ENCODE results near the gene ADARB2. TPM values are rescaled to one million over a fixed set of nuclear protein-coding genes. Genes with fewer than 3 reads are reported as not detected.
"Not testable (repeated sequence)": the region's sequence is repeated elsewhere in the genome, so short reads cannot be mapped to it uniquely, and the experiment has no call there.

ADARB2 gene
- total and polyA plus RNA-seq, 10 of the 15 experiments (the other 5 are each of a cell fraction or from before 2014, with no cell fraction given): 0.02 to 4.1 (median 0.76) TPM

DNA sequence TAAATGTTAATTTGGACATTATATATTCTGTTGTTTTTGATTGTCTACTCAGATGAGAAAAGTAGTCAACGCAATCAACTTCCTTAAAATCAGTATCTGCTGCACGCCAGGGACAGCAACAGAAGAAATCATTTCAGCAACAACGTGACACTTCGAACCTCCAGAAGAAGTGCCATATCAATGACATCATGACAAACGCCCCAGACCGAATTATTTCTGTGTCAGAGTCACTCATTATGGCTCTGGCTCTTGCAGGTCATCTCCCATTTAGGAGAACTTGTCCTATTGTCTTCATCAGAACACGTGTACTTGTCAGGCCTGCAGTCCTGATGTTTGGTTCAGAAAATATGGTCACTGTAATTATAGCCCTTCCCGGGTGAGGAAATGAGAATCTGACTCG lies 276.3 kb downstream of the ADARB2 start:
- in situ Hi-C loops (cut with MboI) (no loop called here), intact Hi-C loops (cut with micrococcal nuclease; ENCODE audit: unreplicated experiment) (no loop called here)
- ATAC-seq (no peak), DNase-seq (ENCODE audit: low read depth, low spot score) (no peak), FAIRE-seq (no peak)
- ChIA-PET RAD21 (ENCODE audit: unreplicated experiment) (no interaction called here), CTCF (no interaction called here), POLR2A (no interaction called here), SMC1A (ENCODE audit: uncharacterized antibody, unreplicated experiment) (no interaction called here)
- H3K27ac ChIP-seq (ENCODE audit: control insufficient read depth, insufficient read depth): no peak overlapping the region
- H3K9ac ChIP-seq (ENCODE audit: control insufficient read depth, insufficient read depth, low read length): no peak overlapping the region
- BruUV-seq (replicated peaks): no TSS peak
- H3K4me1 ChIP-seq (ENCODE audit: control insufficient read depth, insufficient read depth, low read length): no peaks in the 10 kb centered on the region
- no peaks in the 10 kb centered on the region for H4K20me1 ChIP-seq (ENCODE audit: control insufficient read depth, insufficient read depth)
- 13% methylated on average over 9 of the region's 9 CpGs for WGBS (ENCODE audit: insufficient coverage, insufficient replicate concordance, low lambda C conversion rate, missing lambda C conversion rate)
- no peak overlapping the region for H3K4me2 ChIP-seq (ENCODE audit: control insufficient read depth, insufficient read depth)
- no peak overlapping the region for H2AFZ ChIP-seq (ENCODE audit: control insufficient read depth, low read depth, low read length)
- H3K36me3 ChIP-seq (ENCODE audit: control insufficient read depth in 2 of 2, insufficient read depth in 2 of 2, low read length in 1 of 2): no peaks in the 10 kb centered on the region
- no peaks in the 10 kb centered on the region for H3K27me3 ChIP-seq (replicated peaks in 1 of 2; ENCODE audit: control insufficient read depth in 2 of 2, insufficient read depth in 2 of 2, low read length in 1 of 2)
- no peaks in the 10 kb centered on the region for H3K79me2 ChIP-seq (ENCODE audit: control insufficient read depth, insufficient read depth, low read length)
- no peak overlapping the region for H3K4me3 ChIP-seq
- H3K9me3 ChIP-seq (replicated peaks; ENCODE audit: control insufficient read depth, insufficient read depth, low read length): no peaks in the 10 kb centered on the region
- TF ChIP-seq, protein P1, sequence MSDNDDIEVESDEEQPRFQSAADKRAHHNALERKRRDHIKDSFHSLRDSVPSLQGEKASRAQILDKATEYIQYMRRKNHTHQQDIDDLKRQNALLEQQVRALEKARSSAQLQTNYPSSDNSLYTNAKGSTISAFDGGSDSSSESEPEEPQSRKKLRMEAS (IDR thresholded peaks at IDR 0.05; ENCODE audit: low read depth, low read length): no peak
- no peak for TF ChIP-seq CEBPB (IDR thresholded peaks at IDR 0.05; ENCODE audit: borderline replicate concordance in 1 of 2, low read depth in 2 of 2, low read length in 2 of 2)
- no peak for TF ChIP-seq EZH2 (IDR thresholded peaks at IDR 0.05; ENCODE audit: borderline replicate concordance, control insufficient read depth, low read depth, low read length)
- TF ChIP-seq SUPT20H (IDR thresholded peaks at IDR 0.05; ENCODE audit: borderline replicate concordance, control insufficient read depth, low read depth, low read length): no peak
- TF ChIP-seq ZNF384 (IDR thresholded peaks at IDR 0.05; ENCODE audit: borderline replicate concordance, low read depth, low read length): no peak
- no peak for TF ChIP-seq ESRRA (IDR thresholded peaks at IDR 0.05; ENCODE audit: low read length)
- TF ChIP-seq ATF7 (IDR thresholded peaks at IDR 0.05; ENCODE audit: low read depth): peak; percentile 69
- TF ChIP-seq SRF (IDR thresholded peaks at IDR 0.05; ENCODE audit: low read depth in 2 of 2, low read length in 2 of 2): no peak
- no peak for TF ChIP-seq PKNOX1 (IDR thresholded peaks at IDR 0.05)
- TF ChIP-seq MYC (IDR thresholded peaks at IDR 0.05; ENCODE audit: insufficient read depth, insufficient read length, insufficient replicate concordance, low read length, severe bottlenecking): no peak
- TF ChIP-seq IKZF2 (IDR thresholded peaks at IDR 0.05): no peak
- TF ChIP-seq, protein P2, sequence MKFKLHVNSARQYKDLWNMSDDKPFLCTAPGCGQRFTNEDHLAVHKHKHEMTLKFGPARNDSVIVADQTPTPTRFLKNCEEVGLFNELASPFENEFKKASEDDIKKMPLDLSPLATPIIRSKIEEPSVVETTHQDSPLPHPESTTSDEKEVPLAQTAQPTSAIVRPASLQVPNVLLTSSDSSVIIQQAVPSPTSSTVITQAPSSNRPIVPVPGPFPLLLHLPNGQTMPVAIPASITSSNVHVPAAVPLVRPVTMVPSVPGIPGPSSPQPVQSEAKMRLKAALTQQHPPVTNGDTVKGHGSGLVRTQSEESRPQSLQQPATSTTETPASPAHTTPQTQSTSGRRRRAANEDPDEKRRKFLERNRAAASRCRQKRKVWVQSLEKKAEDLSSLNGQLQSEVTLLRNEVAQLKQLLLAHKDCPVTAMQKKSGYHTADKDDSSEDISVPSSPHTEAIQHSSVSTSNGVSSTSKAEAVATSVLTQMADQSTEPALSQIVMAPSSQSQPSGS (IDR thresholded peaks at IDR 0.05; ENCODE audit: low read length): 0 out of 2 replicates have a peak, but pooled peaks have one; percentile 22
- no peak for TF ChIP-seq TCF7 (IDR thresholded peaks at IDR 0.05; ENCODE audit: borderline replicate concordance)

DNA sequence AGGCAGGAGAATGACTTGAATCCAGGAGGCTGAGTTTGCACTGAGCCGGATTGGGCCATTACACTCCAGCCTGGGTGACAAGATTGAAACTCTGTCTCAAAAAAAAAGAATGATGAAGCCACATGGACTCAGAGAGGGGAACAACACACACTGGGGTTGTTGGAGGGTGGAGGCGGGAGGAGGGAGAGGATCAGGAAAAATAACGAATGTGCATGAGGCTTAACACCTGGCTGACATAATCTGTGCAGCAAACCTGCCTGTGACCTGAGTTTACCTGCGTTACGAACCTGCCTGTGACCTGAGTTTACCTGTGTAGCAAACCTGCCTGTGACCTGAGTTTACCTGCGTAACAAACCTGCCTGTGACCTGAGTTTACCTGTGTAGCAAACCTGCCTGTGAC lies 277.7 kb downstream of the ADARB2 start:
- H3K4me3 ChIP-seq; H3K9ac ChIP-seq (ENCODE audit: control insufficient read depth, insufficient read depth, low read length); H3K79me2 ChIP-seq (ENCODE audit: control insufficient read depth, insufficient read depth, low read length); in situ Hi-C loops (cut with MboI); CTCF ChIA-PET; BruUV-seq (replicated peaks); FAIRE-seq; DNase-seq (ENCODE audit: low read depth, low spot score); RAD21 ChIA-PET (ENCODE audit: unreplicated experiment); ATAC-seq; H4K20me1 ChIP-seq (ENCODE audit: control insufficient read depth, insufficient read depth); intact Hi-C loops (cut with micrococcal nuclease; ENCODE audit: unreplicated experiment); H3K9me3 ChIP-seq (replicated peaks; ENCODE audit: control insufficient read depth, insufficient read depth, low read length); POLR2A ChIA-PET; H3K27ac ChIP-seq (ENCODE audit: control insufficient read depth, insufficient read depth); H3K27me3 ChIP-seq (replicated peaks in 1 of 2; ENCODE audit: control insufficient read depth in 2 of 2, insufficient read depth in 2 of 2, low read length in 1 of 2); H3K36me3 ChIP-seq (ENCODE audit: control insufficient read depth in 2 of 2, insufficient read depth in 2 of 2, low read length in 1 of 2); H3K4me1 ChIP-seq (ENCODE audit: control insufficient read depth, insufficient read depth, low read length); H2AFZ ChIP-seq (ENCODE audit: control insufficient read depth, low read depth, low read length); H3K4me2 ChIP-seq (ENCODE audit: control insufficient read depth, insufficient read depth): not testable (repeated sequence)
- 53% methylated on average over 6 of the region's 6 CpGs for WGBS (ENCODE audit: insufficient coverage, insufficient replicate concordance, low lambda C conversion rate, missing lambda C conversion rate)
- SMC1A ChIA-PET (ENCODE audit: uncharacterized antibody, unreplicated experiment): interaction anchor here (1.6 kb wide), 1 partner anchor 29 kb away, joined by 5 read pairs; no protein-coding TSS in a partner anchor

Measured in GM12878 (cell line).